Adrenal gland (tissue), 5 donors: Measurements from ENCODE around the gene TIGIT.

ENCODE experiments used
- CTCF ChIP-seq, 6 experiments: fragments of 450-650 bp in 4 of 6; fragments of 200-600 bp in 2 of 6; sonication (generic) in 1 of 6; IDR thresholded peaks; 1 replicate in 5 of 6; 2 replicates in 1 of 6; pipeline versions ENCODE4 v1.5.1 to v1.8.0; 2016 to 2021; ENCODE audit warnings: antibody characterized with exemption in 6 of 6, mild to moderate bottlenecking in 2 of 6, moderate library complexity in 1 of 6
- POLR2A ChIP-seq, 2 donors: fragments of 450-650 bp; IDR thresholded peaks; one replicate each; pipeline ENCODE4 v1.6.1; 2017; ENCODE audit warnings: antibody characterized with exemption in 2 of 2, mild to moderate bottlenecking in 2 of 2, moderate library complexity in 1 of 2
- donor health status: DM: no; HTN: no; CAD: no.

DNA sequence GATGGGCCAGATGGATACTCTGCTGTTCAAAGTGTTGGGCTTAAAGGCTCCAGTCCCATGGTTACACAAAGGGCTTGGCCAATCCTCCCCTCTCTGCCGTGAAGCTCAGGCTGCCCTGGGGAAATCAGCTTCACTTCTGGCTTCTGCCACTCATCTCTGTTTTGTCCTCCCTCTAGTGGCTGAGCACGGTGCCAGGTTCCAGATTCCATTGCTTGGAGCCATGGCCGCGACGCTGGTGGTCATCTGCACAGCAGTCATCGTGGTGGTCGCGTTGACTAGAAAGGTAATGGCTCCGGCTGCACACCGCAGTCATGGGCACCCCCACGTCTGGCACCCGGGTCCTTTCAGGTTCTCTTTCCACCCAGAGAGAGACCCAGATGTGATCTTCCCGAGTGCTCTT is 5.6 kb downstream of the TIGIT start:
- TF ChIP-seq CTCF (IDR thresholded peaks at IDR 0.05) = peak in 3 of 6 experiments; percentile 15 to 29 (median 23)
- TF ChIP-seq POLR2A (IDR thresholded peaks at IDR 0.05) = no peak
